Panc1 (cell line): ENCODE data around the gene LOXL1. TPM values are rescaled to one million over a fixed set of nuclear protein-coding genes. Genes with fewer than 3 reads are reported as not detected.

ENCODE experiments used
- ATAC-seq: fragments of 200-7000 bp; cut with Tn5 transposase; 2 replicates; pipeline ENCODE4 v1.9.1; 2020; ENCODE audit warnings: mild to moderate bottlenecking, moderate library complexity
- BruUV-seq: library from RNA; stranded (reverse); fragments of 400-500 nt; replicated peaks from 2 replicates; lab custom pipeline; 2021; lab: Mats Ljungman, UMichigan
- CTCF ChIA-PET: fragments of 300-600 bp; sonication (Branson Sonifier 250); formaldehyde crosslinking; loops from one replicate; lab custom pipeline; 2022; ENCODE audit warnings: antibody characterized with exemption; lab: Charles Lee
- POLR2A ChIA-PET: fragments of 300-600 bp; sonication (Branson Sonifier 250); formaldehyde crosslinking; loops from one replicate; lab custom pipeline; 2022; ENCODE audit warnings: antibody characterized with exemption; lab: Charles Lee
- DNase-seq: peaks from one replicate; pipeline ENCODE4 v3.0.0-alpha.2; 2010; ENCODE audit warnings: low read depth, low spot score
- H3K27ac ChIP-seq: 2 replicates; pipeline ENCODE4 v1.5.1; 2011; ENCODE audit warnings: mild to moderate bottlenecking, low read length, inconsistent platforms
- H3K27me3 ChIP-seq: fragments of 200-500 bp; sonication (Bioruptor generic); 2 replicates; pipeline ENCODE4 v1.6.0; 2014; ENCODE audit warnings: low read length, inconsistent platforms; ENCODE audit not compliant: control insufficient read depth, insufficient read depth
- H3K36me3 ChIP-seq: fragments of 200-500 bp; sonication (Bioruptor generic); 2 replicates; pipeline ENCODE4 v1.5.1; 2014; ENCODE audit warnings: inconsistent platforms, mild to moderate bottlenecking, low read length, moderate library complexity; ENCODE audit not compliant: control insufficient read depth, insufficient read depth
- H3K4me1 ChIP-seq: 2 replicates; pipeline ENCODE4 v1.5.1; 2011; ENCODE audit warnings: inconsistent platforms, mild to moderate bottlenecking, low read length, moderate library complexity; ENCODE audit not compliant: control insufficient read depth, insufficient read depth
- H3K4me3 ChIP-seq, 2 experiments: 2 replicates each; pipeline ENCODE4 v1.5.1; 2011 to 2012; ENCODE audit warnings: low read depth in 2 of 2, low read length in 2 of 2, mild to moderate bottlenecking in 2 of 2, inconsistent platforms in 1 of 2, moderate library complexity in 1 of 2
- H3K9me3 ChIP-seq: fragments of 200-500 bp; sonication (Bioruptor generic); 2 replicates; pipeline ENCODE4 v1.5.1; 2014; ENCODE audit warnings: low read depth, mild to moderate bottlenecking, inconsistent platforms, low read length, moderate library complexity; ENCODE audit not compliant: control insufficient read depth, insufficient read depth
- CTCF ChIP-seq: fragments of 450-650 bp; IDR thresholded peaks from 2 replicates; pipeline ENCODE4 v1.5.1; 2017; ENCODE audit warnings: mild to moderate bottlenecking
- POLR2AphosphoS5 ChIP-seq: IDR thresholded peaks from 2 replicates; pipeline ENCODE4 v1.6.1; 2012; ENCODE audit warnings: mild to moderate bottlenecking, low read depth, low read length, moderate library complexity
- REST ChIP-seq, 2 experiments: IDR thresholded peaks; 2 replicates each; pipeline ENCODE4 v1.6.1; 2011 to 2012; ENCODE audit warnings: low read depth in 2 of 2, control low read depth in 1 of 2, low read length in 1 of 2, mild to moderate bottlenecking in 1 of 2, moderate library complexity in 1 of 2; ENCODE audit not compliant: insufficient read depth in 1 of 2
- SIN3A ChIP-seq: IDR thresholded peaks from 2 replicates; pipeline ENCODE4 v1.6.1; 2012; ENCODE audit warnings: low read depth, mild to moderate bottlenecking, low read length, moderate library complexity, borderline replicate concordance; ENCODE audit not compliant: insufficient read depth
- TCF7L2 ChIP-seq: IDR thresholded peaks from 2 replicates; pipeline ENCODE4 v1.6.1; 2011; ENCODE audit warnings: mild to moderate bottlenecking, low read depth, low read length, inconsistent platforms
- in situ Hi-C: cut with HindIII; loops from 2 replicates; pipeline ENCODE4 v1.10.0; 2016; ENCODE audit warnings: low sequenced_read_pairs, low pct_unique_long_range_greater_than_20kb
- intact Hi-C: fragments of 100-400 bp; cut with micrococcal nuclease; formaldehyde crosslinking; loops from one replicate; pipeline ENCODE4 v1.10.0; 2022; ENCODE audit not compliant: unreplicated experiment
- total RNA-seq: library from RNA; stranded (reverse); gene quantifications from one replicate; pipeline ENCODE4 v1.2.1, GENCODE V29; 2021; ENCODE audit not compliant: unreplicated experiment

The LOXL1 gene
- total RNA-seq, 1 experiment from 2014 or later, result 18.6 TPM

GRCh38 chr15:73932381-73933191, 6.3 kb downstream of the LOXL1 start:
- Histone ChIP-seq H3K9me3 (no peaks in the 10 kb centered on the region), H3K4me3 (no peak overlapping the region), H3K36me3 (no peaks in the 10 kb centered on the region), H3K27me3 (no peaks in the 10 kb centered on the region), H3K27ac (no peak overlapping the region), H3K4me1 (peaks cover 4% of the 10 kb centered on the region)
- ChIA-PET POLR2A (no interaction called here), CTCF (interaction anchor here (0.5 kb wide), 1 partner anchor 33 kb away, joined by 5 read pairs; no protein-coding TSS in a partner anchor)
- DNase-seq (no peak), ATAC-seq (no peak)
- TF ChIP-seq CTCF, result no peak
- no peak for TF ChIP-seq REST (IDR thresholded peaks at IDR 0.05; ENCODE audit: insufficient read depth in 1 of 2, low read depth in 2 of 2, low read length in 1 of 2)
- no peak for TF ChIP-seq POLR2AphosphoS5
- TF ChIP-seq SIN3A, result no peak
- no peak for TF ChIP-seq TCF7L2
- BruUV-seq, result no TSS peak
- in situ Hi-C loops, result no loop called here
- intact Hi-C loops, result no loop called here

GRCh38 chr15:73934281-73934680, 8.0 kb downstream of the LOXL1 start:
- DNase-seq, result no peak
- Histone ChIP-seq H3K36me3 (no peaks in the 10 kb centered on the region), H3K4me3 (no peak overlapping the region), H3K4me1 (no peaks in the 10 kb centered on the region), H3K9me3 (no peaks in the 10 kb centered on the region), H3K27me3 (no peaks in the 10 kb centered on the region), H3K27ac (no peak overlapping the region)
- no TSS peak for BruUV-seq
- intact Hi-C loops, result no loop called here
- TF ChIP-seq POLR2AphosphoS5 (no peak), TCF7L2 (no peak), CTCF (no peak), SIN3A (no peak), REST (IDR thresholded peaks at IDR 0.05; ENCODE audit: insufficient read depth in 1 of 2, low read depth in 2 of 2, low read length in 1 of 2) (no peak)
- ChIA-PET POLR2A (no interaction called here), CTCF (no interaction called here)
- in situ Hi-C loops, result no loop called here
- no peak; the same call in 1 of the 2 replicates for ATAC-seq
